ENCODE data around the gene PTH1R.

Gene PTH1R

DNA sequence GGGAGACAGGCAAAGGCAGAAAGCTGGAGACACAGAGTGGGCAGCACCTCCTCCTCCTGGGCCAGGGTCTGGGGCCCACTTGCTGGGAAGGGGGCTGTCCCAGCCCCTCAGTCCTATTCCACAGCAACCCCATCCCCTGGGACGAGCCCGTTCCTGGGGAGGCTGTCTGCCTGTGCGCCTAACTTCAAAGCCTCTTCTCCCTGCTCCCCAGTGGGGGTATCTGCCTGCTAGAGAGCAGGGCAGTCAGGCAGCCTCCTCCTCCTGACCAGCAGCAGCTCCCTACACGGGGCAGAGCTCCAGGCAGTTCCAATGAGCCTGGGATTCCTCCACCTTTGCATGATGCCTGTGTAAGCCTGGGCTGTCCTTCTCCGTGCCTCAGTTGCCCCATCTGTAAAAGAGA, 6.9 kb downstream of the PTH1R start:
- DNase-seq: no peak

DNA sequence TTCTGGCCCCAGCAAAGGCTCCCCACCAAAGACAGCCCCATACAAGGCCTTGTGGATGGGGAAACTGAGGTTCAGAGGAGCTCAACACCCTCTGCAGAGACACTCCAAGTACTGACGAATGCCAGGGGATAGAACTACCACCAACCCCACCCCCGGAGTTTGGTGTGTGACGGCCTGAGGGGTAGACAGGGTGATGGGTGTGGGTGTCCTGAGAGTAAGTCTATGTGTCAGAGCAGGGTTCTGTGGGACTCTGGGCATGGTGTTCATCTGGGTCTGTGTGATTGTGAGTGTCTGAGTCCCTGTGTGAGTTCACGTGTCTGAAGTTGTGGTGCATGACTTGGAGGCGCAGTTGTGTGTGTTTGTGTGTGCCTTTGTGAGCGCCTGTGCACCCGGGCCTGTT, 7.4 kb downstream of the PTH1R start:
- DNase-seq: no peak

DNA sequence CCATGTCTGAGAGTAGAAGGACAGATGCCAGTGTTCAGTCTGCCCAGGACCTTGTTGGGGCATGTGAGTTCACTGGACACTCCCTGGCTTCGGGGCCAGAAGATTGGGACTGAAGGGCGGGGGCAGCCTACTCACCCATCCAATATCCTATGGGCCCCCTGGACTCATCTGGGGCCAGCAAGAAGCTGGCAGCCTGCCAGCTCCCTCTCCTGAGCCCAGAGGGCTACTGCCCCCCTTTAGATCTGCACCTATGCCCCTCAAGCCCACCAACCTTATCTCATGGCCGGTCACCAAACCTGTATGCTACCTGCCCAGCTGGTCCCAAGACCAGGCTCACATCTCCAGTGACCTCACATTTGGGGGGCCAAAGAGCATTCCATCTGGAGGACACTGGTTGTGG, 8.1 kb downstream of the PTH1R start:
- DNase-seq: no peak

DNA sequence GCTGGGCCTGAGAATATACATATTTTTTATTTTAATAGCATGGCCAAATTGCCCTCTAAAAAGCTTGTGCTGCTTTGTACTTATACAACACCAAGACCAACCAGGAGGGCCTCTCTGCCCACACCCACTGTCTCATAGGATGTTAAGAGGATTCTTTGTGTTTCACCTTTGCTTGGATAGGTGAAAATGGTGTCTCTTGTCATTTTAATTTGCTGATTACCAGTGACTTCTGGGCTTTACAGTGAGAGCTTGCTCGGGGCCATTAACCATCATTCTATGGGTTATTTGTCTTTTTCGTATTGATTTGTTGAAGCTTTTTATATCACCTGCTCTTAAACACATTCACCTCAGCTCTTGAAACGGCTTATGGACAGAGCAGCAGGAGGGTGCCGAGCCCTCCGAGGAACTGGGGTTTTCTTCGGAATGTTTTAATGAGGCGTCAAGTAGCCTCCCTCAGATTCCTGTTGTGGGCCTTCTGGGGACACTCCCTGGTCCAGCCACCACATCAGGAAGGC, 10.5 kb downstream of the PTH1R start:
- DNase-seq: no peak

DNA sequence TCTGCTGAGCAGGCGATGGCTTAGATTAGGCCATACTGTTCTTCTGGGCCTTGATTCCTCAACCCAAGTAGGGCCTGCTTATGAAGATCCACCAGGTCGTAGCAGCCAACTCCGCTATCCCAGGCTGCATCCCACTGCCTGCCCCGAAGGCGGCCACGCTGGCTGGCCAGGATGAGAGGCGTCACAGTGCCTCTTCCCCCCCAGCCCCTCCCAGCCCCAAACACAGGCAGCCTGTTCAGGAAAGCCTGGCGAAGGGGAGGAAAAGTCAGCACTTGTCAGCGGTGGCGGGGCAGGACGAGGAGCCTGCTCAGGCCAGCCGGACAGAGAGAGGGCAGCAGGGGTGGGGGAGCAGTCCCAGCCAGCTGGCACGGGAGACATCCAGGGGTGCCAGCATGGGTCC, 11.2 kb downstream of the PTH1R start:
- DNase-seq: no peak

DNA sequence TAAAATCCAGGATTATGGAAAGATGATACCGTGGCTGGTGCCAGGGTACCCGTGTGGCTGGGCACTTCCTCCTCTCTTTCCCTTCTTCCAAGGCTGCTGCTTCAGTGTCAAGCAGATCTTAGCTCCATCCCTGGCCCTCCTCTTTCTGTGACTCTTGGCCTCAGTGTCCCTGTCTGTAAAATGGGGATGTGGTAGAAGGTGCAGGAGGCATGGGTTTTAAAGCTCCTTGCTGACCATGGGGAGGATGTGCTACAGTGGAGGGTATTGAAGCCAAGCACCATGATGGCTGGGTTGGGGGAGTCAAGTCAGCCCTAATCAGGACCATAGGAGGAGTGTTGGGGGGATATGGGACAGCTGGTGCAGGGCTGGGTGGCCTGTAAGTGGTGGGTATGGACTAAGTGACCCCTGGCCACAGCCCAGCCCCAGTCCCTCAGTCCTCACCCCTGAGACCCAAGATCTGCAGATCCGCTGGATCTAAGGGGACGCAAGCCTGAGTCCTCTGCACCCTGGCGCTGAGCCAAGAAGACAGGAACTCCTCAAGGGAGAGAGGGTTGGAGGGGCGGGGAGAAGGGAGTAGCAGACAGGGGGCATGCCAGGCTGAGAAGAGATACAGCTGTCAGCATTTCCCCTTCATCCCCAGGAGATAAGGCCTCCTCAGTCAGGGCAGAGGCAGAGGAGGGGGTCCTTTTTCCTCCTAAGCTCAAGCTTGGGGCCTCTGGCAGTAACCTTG, 12.0 kb downstream of the PTH1R start:
- no peak for DNase-seq

DNA sequence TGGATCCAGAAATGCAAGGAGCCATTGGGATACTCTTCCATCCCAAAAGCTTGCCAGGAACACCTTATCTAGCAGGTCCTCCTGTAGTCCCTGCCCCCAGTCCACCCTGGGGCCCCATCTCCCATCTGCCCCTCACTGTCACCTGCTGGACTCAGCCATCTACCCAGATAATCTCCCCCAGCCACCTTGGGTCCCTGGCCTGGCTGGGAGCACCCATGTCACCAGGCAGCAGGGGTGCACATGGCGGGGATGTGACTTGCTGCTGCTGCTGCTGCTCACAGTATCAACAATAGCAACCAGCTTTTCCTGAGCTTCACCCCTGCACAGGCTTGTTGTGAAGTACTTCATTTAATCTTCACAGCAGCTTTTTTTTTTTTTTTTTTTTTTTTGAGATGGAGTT, 12.6 kb downstream of the PTH1R start:
- DNase-seq: no peak

DNA sequence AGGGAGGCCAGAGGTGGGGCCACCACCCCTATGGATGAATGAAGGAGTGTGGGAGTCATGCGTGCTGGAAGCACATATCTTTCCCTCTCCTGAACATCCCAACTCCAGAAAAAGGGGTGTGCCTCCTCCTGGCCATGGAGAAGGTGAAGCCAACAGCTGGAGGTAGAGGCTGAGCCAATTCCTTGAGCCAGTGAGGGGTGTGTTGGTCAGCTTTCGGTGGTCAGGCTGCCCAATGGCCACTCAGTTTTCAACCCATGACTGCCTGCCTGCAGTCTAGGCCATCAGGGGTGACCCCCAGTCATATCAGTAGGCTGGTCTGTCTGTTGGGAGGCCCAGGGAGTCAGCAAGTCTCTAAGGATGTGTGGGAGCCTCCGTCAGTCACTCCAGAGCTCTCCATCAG, 13.6 kb downstream of the PTH1R start:
- DNase-seq: no peak

DNA sequence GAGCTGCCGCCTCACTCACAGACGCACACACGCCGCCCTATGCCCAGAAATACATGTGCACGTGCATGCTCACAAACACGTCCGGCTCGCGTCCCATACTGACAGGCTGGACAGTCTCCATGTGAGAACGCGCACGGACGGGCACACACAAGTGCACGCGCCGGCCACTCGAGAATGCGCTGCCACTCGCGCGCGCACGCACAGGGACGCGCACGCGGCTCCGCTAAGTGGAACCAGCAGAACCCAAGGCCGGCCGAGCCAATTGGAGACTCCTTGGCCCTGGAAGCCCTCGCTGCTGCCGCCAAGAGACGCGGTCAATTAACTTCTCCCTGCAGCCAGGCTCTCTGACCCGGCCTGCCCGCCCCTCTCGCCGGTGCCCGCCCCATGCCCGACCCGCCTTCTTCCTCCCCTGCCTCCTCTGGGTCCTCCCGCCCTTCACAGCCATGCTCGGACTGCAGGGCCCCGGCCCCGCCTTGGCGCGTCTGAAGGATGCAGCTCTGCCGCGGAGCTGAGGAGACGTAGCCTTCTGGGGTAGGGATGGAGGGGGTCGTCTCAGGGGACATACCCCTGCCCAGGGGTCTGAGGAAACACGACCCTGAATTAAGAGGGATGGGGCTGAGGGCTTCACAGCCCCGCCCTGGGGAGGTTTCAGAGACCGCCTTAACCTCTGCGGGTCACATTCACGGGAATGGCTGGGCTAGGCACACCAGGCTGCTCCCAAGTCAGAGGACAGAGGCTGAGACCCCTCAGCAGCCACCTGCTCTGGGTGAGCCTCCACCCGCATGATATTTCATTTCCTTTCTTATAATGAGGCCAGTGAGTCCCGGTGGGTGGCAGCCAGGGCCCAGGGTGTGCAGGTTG, 15.0 kb downstream of the PTH1R start:
- no peak for DNase-seq

DNA sequence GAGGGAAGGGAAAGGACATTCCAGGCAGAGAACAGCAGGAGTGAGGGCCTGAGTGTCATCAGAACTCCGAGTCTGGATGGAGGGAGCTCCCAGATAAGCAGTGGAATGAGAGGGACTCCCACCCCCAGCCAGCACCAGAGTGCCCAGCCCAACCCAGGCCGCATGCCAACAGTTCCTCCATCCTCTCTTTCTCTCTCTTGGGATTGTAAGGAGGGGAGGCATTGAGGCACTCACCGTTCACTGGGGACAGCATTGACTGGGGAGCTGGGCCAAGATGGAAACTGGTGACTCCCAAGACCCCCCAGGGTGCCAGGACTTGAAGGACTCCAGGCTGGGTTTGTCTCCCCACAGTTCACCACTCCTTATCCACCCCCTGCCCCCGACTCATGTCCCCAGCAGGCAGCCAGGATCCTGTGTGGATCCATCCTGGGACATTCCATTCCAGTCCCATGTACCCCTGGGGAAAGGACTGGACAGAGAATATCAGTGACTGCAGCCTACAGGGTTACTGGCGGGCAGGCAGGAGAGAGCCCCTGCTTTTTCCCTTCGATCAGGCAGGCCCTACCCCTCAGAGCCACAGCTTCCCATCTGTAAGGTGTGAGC, 15.7 kb downstream of the PTH1R start:
- DNase-seq: no peak

DNA sequence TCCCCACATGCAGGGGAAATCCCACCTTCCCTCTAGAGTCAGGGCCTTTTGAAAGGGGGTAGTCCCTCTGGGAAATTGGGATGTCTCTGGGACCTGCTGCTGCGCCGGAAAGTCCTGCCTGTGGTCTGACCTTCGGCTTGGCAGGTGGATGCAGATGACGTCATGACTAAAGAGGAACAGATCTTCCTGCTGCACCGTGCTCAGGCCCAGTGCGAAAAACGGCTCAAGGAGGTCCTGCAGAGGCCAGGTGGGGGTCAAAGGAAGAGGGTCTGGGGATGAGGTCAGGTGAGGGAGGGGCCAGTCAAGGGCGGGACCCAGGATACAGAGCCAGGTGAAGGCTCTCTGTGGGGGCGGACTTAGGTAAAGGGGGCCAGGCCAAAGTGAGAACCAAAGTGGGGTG, 16.2 kb downstream of the PTH1R start:
- no peak for DNase-seq

DNA sequence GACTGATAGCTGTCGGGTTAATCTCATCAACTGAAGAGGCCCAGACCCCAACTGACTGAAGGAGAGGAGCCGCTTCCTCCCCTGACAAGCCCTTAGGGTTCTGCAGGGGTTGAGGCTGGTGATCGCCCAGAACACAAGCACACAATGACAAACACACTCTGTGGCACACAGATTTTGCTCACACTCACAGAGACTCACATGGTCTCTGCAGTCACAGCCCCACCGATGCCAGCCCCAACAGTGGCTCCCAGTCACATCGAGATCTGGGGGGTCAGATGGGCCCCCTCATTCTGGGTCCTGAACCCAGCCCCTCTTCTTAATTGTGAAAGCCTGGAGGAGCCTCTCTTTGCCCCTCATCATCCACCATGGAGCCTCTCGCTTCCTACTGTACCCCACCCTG, 16.7 kb downstream of the PTH1R start:
- DNase-seq: no peak

DNA sequence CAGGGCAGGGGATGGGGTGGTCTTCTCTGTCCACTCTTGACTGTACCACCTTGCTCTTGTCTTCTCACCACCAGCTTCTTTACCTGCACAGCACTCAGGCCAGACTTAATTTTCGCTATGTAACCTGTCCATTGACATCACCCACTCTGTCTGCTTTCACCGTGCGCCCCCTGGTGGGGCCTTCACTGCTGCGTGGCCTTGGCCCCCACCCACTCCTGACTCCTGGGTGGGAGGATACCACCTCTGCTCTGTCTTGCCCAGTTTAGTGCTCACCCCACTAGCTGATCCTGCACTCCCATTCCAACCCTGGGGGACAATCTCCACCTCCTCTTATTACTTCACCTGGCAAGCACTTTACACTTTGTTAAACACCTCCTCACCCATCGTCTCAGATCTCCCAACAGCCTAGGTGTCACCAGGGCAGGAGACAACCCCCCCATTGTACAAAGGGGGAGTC, 17.7 kb downstream of the PTH1R start:
- DNase-seq: peak; percentile 79

DNA sequence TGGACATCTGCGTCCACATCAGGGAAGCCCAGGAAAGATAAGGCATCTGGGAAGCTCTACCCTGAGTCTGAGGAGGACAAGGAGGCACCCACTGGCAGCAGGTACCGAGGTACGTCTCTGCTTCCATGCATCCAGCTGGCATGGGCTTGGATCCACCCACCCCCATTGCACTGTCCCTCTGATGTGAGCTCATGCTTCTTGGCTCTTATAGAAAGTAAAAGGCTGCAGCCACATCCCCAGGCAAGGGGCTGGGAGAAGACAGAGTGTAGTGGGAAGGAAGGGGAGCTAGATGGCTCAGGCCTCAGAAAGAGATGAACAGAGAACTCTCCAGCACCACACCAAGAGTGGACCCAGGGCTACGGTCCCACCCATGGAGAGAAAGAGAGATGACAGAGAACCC, 18.2 kb downstream of the PTH1R start:
- no peak for DNase-seq

DNA sequence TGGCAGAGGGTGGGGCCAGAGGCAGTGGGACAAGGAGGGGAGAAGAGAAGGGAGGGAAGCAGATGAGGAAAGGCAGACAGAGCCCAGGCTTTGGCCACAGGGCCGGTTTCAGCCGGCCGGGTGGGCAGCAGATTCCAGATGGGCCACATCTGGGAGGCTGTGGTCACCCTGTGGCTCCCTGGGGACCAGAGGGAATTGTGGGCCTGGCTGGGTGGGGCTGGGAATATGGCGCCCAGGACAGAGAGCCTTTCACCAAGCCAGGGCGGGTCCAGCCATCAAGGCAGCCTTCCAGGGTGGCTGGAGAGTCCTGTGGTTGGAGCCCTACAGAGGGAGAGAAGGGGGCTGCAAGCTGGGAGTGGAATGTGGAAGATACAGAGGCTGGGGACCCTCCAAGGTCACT, 18.9 kb downstream of the PTH1R start:
- DNase-seq: no peak

DNA sequence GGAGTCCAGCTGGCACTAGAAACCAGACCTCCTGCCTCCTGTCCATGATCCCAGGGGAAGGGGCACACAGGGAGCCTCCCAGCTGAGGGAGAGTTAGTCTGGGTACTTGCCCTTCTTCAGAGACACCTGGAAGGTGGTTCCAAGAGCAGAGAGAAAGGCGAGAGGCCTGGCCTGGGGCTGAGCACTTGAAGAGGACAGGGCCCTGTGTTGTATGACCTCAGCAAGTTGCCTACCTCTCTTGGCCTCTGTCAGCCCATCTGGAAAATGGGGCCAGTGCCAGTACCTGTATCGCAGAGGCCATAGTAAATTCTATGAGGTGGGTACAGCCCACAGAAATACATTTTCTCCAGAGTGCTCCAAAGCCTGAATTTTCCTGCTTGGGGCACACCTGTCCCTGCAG, 19.5 kb downstream of the PTH1R start:
- DNase-seq: no peak

DNA sequence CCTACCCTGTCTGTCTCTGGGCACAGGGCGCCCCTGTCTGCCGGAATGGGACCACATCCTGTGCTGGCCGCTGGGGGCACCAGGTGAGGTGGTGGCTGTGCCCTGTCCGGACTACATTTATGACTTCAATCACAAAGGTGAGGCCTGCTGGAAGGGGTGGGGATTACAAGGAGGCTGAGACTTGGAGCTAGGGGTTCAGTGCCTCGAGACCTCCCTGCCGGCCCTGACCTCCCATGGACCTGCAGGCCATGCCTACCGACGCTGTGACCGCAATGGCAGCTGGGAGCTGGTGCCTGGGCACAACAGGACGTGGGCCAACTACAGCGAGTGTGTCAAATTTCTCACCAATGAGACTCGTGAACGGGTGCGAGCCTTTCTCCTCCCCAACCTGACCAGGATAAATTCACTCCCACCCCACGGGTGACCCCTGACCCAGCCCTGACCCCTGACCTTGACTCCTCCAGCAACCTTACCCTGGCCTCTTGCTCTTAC, 20.4 kb downstream of the PTH1R start:
- no peak for DNase-seq

DNA sequence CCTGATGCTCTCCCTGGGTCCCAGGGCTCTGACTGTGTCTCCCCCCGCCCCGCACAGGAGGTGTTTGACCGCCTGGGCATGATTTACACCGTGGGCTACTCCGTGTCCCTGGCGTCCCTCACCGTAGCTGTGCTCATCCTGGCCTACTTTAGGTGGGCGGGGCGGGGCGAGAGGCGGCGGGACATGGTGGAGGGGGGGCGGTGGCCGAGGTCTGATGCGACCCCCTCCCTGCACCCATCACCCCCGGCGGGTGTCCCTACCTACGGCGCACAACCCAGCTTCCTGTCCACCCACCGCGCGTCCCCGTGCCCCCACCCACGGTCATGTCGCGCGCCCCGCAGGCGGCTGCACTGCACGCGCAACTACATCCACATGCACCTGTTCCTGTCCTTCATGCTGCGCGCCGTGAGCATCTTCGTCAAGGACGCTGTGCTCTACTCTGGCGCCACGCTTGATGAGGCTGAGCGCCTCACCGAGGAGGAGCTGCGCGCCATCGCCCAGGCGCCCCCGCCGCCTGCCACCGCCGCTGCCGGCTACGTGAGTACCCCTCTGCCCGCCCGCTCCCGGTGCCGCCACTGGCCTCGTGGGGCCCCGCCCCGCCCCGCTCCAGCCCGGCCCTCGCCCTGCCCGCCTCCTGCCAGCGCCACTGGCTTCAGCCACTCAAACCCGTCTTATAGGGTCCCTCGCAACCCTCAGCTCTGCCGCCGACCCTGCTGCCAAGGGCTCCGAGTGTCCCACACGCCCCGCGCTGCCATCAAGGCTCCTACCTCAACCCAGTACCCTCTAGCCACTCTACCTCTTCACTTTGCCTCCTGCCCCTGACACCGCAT, 21.0 kb downstream of the PTH1R start:
- no peak for DNase-seq

DNA sequence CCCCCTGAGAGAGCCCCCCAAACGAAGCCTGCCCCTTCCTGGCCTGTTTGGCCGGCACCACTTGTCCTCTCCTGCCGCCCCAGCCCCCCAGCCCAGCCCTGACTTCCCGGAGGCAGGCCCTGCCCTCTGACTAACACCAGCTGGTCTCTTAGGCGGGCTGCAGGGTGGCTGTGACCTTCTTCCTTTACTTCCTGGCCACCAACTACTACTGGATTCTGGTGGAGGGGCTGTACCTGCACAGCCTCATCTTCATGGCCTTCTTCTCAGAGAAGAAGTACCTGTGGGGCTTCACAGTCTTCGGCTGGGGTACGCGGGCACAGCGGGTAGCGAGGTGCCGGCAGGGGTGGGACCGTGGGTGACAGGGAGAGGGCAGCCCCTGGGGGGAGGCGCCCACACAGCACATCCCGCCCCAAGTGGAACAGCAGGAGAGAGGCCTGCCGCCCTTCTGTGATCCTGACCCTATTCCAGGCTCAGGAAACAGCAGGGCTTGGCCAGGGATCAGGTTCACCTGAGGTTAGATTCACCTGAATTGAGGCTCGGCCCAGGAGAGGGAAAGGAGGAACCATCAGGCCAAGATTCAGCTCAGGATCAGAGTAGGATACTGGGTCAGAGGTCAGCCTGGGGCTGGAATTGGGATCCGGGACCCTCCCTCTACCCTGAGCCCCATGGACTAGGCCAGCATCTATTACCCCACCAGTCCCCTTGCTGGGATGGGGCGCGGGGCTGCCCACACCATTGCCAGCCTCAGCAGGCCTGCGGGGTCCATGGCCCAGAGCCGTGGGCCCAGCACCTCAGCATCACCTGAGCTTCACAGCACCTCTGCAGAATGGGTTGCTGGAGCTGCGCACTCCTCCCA, 21.9 kb downstream of the PTH1R start:
- DNase-seq: no peak

DNA sequence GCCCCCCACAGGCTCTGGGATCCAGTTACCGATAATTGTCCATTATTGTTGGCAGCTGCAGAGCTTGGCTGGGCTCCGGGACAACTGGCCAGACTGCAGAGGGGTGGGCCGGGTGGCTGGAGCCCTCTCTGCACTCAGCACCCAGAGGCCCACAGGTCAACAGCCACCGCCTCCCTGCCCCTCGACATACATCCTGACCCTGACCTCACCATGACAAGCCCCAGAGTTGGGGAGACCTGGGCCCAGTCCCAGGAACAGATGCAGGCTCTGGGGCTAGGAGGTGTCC, 22.4 kb downstream of the PTH1R start:
- no peak for DNase-seq

DNA sequence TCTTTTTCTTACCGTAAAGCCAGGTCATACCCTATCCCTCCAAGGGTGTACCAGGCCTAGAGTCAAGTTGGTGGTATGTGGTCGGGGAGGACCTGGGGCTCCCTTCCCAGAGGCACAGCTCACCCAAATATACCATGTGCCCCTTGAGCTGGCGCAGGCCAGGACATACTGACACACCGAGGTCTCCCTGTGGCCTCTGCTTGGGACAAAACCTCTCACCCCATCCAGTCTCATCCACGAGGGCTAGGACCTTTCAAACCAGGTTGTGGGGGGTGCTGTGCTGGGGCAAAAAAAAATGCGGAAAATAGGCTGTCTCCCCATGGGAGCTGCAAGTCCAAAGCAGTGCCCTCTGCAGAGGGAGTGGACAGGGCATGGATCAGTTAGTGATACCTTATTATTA, 22.8 kb downstream of the PTH1R start:
- DNase-seq: no peak

DNA sequence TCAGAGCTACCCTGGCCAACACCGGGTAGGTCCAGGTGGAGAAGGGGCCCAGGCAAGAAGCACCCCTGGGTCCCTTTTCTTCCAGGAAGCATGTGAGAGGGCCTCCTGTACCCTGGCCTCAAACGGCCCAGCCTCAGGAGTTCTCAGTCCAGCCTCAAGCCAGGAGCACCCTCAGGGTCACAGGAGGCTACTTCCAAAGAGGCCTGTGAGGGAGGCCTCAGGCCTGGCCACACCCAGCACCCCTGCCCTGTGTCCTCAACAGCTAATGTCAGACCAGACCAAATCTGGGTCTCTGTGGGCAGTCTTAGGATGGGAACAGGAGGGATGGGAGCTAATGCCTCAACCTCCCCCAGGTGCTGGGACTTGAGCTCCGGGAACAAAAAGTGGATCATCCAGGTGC, 23.5 kb downstream of the PTH1R start:
- no peak for DNase-seq
